Stromal cell of bone marrow (primary cell): ENCODE results near the gene CT83.

Experiments used
- DNase-seq: peaks from one replicate; pipeline ENCODE4 v3.0.0-alpha.2; 2012; ENCODE audit warnings: low read depth

CT83 gene, protein sequence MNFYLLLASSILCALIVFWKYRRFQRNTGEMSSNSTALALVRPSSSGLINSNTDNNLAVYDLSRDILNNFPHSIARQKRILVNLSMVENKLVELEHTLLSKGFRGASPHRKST

GRCh38 chrX:116462822-116463221 lies at the start of gene CT83:
TSS of gene CT83 (minus strand) at chrX:116462976. CDS start at chrX:116462856, 120 bp downstream.
- no peak for DNase-seq

- no peak for DNase-seq
These were observed 37.0 kb upstream of the CT83 start for GRCh38 chrX:116499780-116500179.

- no peak for DNase-seq
These were observed 30.5 kb upstream of the CT83 start for GRCh38 chrX:116493271-116493670.

DNA sequence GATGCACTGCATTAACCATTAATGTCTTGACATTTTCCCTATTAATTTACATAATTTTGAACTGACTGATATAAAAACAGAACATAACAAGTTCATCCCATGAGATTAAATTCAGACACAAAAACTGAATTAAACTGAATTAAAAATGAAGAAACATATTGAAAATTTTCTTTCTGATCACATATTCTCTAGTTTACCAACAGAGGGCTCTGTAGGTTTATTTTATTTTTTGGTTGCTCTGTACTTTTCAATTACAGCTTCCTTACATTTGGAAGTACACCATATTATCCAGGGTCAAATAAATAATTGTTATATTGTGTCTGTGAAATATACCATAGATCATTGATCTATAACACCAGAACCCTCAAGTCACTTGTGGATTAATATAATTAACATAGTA lies 27.3 kb upstream of the CT83 start:
- no peak for DNase-seq

GRCh38 chrX:116480059-116480458 lies 17.3 kb upstream of the CT83 start:
- DNase-seq: no peak

- DNase-seq: no peak
These were observed 13.6 kb downstream of the CT83 start for GRCh38 chrX:116449156-116449555.

GRCh38 chrX:116436358-116436816 lies 26.4 kb downstream of the CT83 start, which contains the start of gene SLC6A14:
TSS of gene SLC6A14 (plus strand) at chrX:116436606. CDS start at chrX:116436710, 104 bp downstream.
- DNase-seq: no peak

- no peak for DNase-seq
These were observed 27.2 kb downstream of the CT83 start for GRCh38 chrX:116435597-116435996.

GRCh38 chrX:116427978-116428377 lies 34.8 kb downstream of the CT83 start:
- no peak for DNase-seq

DNA sequence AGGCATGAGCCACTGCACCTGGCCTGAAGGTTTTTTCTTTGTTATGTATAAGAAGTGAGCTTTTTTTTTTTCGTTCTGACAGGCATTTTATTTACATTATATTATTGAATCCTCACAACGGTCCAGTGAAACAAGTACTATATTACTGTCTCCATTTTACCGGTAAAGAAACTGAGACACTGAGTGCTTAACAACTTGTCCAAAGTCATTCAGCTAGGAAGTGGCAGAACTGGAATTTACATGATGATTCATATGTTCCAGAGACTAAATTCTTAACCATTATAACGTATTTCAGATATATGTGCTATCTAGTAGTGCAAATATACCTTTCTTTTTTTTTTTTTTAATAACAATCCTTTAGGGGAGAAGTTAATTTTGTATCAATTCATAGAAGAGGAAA lies 44.8 kb downstream of the CT83 start:
- no peak for DNase-seq

- DNase-seq: no peak
These were observed 45.6 kb downstream of the CT83 start for GRCh38 chrX:116417214-116417613.

GRCh38 chrX:116413273-116413672 lies 49.5 kb downstream of the CT83 start:
- DNase-seq: no peak
